SU-DHL-6 (cell line): ENCODE measurements around the gene ID2.

Experiments
- H2AFZ ChIP-seq: fragments of 200-600 bp; sonication (generic); 2 replicates; pipeline ENCODE4 v1.6.1; 2014; ENCODE audit warnings: low read depth, mild to moderate bottlenecking, moderate library complexity, mixed read lengths, antibody characterized with exemption, low read length; ENCODE audit not compliant: severe bottlenecking
- H3F3A ChIP-seq: fragments of 200-600 bp; shearing (Covaris generic); 2 replicates; pipeline ENCODE4 v1.6.0; 2016; ENCODE audit warnings: antibody characterized with exemption, mild to moderate bottlenecking; ENCODE audit not compliant: insufficient read depth
- H3K27ac ChIP-seq: fragments of 200-600 bp; sonication (generic); 2 replicates; pipeline ENCODE4 v1.5.1; 2016; ENCODE audit warnings: low read depth, mild to moderate bottlenecking, low read length, moderate library complexity, mixed read lengths
- H3K27me3 ChIP-seq: fragments of 200-600 bp; sonication (generic), shearing (Covaris generic); 2 replicates; pipeline ENCODE4 v1.6.0; 2014; ENCODE audit warnings: mild to moderate bottlenecking, low read length
- H3K36me3 ChIP-seq: fragments of 200-600 bp; sonication (generic); 2 replicates; pipeline ENCODE4 v1.6.1; 2014; ENCODE audit warnings: mild to moderate bottlenecking, low read length, mixed read lengths
- H3K4me2 ChIP-seq: fragments of 300-600, 200-600 bp; shearing (Covaris generic), sonication (generic); 2 replicates; pipeline ENCODE4 v1.6.0; 2014; ENCODE audit warnings: low read length, low read depth, mild to moderate bottlenecking; ENCODE audit not compliant: poor library complexity, severe bottlenecking
- H3K4me3 ChIP-seq: fragments of 200-600 bp; sonication (generic); 2 replicates; pipeline ENCODE4 v1.5.1; 2014; ENCODE audit warnings: antibody characterized with exemption, low read length, mild to moderate bottlenecking, mixed read lengths; ENCODE audit not compliant: insufficient read depth, poor library complexity, severe bottlenecking
- H3K79me2 ChIP-seq: fragments of 200-600 bp; sonication (generic); 2 replicates; pipeline ENCODE4 v1.6.1; 2014; ENCODE audit warnings: mild to moderate bottlenecking, low read length, moderate library complexity; ENCODE audit not compliant: insufficient read depth
- H3K9ac ChIP-seq: fragments of 200-600 bp; sonication (generic); 2 replicates; pipeline ENCODE4 v1.7.0; 2014; ENCODE audit warnings: mild to moderate bottlenecking, low read length
- H3K9me2 ChIP-seq: fragments of 200-600 bp; sonication (generic); replicated peaks from 2 replicates; pipeline ENCODE4 v1.6.1; 2014; ENCODE audit warnings: low read length; ENCODE audit not compliant: insufficient read depth
- H3K9me3 ChIP-seq: fragments of 200-600 bp; sonication (generic); 2 replicates; pipeline ENCODE4 v1.6.1; 2014; ENCODE audit warnings: low read length, mixed read lengths; ENCODE audit not compliant: insufficient read depth
- H4K20me1 ChIP-seq: fragments of 200-600 bp; sonication (generic); 2 replicates; pipeline ENCODE4 v1.6.1; 2014; ENCODE audit warnings: low read depth, mild to moderate bottlenecking, antibody characterized with exemption, low read length, moderate library complexity, mixed read lengths
- EZH2phosphoT487 ChIP-seq: fragments of 200-600 bp; sonication (generic), shearing (Covaris generic); conservative IDR thresholded peaks from 2 replicates; pipeline ENCODE4 v1.6.1; 2018; ENCODE audit warnings: mild to moderate bottlenecking, antibody characterized with exemption, low read length, moderate library complexity, mixed read lengths
- TF ChIP-seq, protein P1 (sequence below): fragments of 200-600 bp; sonication (generic); IDR thresholded peaks from one replicate; pipeline ENCODE4 v1.5.1; 2017; ENCODE audit warnings: antibody characterized with exemption, mild to moderate bottlenecking, low read length, moderate library complexity; ENCODE audit not compliant: insufficient read depth, poor library complexity, severe bottlenecking

The ID2 gene

GRCh38 chr2:8693157-8693821, 11.4 kb downstream of the ID2 start:
- H3F3A ChIP-seq: no peaks in the 10 kb centered on the region
- no peaks in the 10 kb centered on the region for H4K20me1 ChIP-seq
- no peak overlapping the region for H3K9ac ChIP-seq
- no peak overlapping the region for H3K27ac ChIP-seq
- no peaks in the 10 kb centered on the region for H3K9me3 ChIP-seq
- H3K36me3 ChIP-seq: no peaks in the 10 kb centered on the region
- H3K4me2 ChIP-seq: no peak overlapping the region
- H3K27me3 ChIP-seq: no peaks in the 10 kb centered on the region
- no peaks in the 10 kb centered on the region for H3K79me2 ChIP-seq
- no peaks in the 10 kb centered on the region for H3K9me2 ChIP-seq
- H3K4me3 ChIP-seq: no peak overlapping the region
- H2AFZ ChIP-seq: no peak overlapping the region
- no peak for TF ChIP-seq EZH2phosphoT487
- TF ChIP-seq, protein P1, sequence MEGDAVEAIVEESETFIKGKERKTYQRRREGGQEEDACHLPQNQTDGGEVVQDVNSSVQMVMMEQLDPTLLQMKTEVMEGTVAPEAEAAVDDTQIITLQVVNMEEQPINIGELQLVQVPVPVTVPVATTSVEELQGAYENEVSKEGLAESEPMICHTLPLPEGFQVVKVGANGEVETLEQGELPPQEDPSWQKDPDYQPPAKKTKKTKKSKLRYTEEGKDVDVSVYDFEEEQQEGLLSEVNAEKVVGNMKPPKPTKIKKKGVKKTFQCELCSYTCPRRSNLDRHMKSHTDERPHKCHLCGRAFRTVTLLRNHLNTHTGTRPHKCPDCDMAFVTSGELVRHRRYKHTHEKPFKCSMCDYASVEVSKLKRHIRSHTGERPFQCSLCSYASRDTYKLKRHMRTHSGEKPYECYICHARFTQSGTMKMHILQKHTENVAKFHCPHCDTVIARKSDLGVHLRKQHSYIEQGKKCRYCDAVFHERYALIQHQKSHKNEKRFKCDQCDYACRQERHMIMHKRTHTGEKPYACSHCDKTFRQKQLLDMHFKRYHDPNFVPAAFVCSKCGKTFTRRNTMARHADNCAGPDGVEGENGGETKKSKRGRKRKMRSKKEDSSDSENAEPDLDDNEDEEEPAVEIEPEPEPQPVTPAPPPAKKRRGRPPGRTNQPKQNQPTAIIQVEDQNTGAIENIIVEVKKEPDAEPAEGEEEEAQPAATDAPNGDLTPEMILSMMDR: peak; percentile 50

- Histone ChIP-seq H3K4me2 (no peak overlapping the region), H3K9me2 (no peaks in the 10 kb centered on the region), H3K27ac (no peak overlapping the region), H3K9me3 (no peaks in the 10 kb centered on the region), H4K20me1 (no peaks in the 10 kb centered on the region), H3K4me3 (no peak overlapping the region), H3K9ac (no peak overlapping the region), H2AFZ (no peak overlapping the region), H3K27me3 (no peaks in the 10 kb centered on the region), H3K36me3 (no peaks in the 10 kb centered on the region), H3K79me2 (no peaks in the 10 kb centered on the region), H3F3A (no peaks in the 10 kb centered on the region)
- TF ChIP-seq EZH2phosphoT487: no peak
- TF ChIP-seq, protein P1: no peak
Measured at GRCh38 chr2:8694737-8695136, 12.9 kb downstream of the ID2 start.

GRCh38 chr2:8697190-8697589, 15.3 kb downstream of the ID2 start:
- TF ChIP-seq EZH2phosphoT487: no peak
- Histone ChIP-seq H3K4me2 (no peak overlapping the region), H2AFZ (no peak overlapping the region), H3K79me2 (no peaks in the 10 kb centered on the region), H3K9me2 (no peaks in the 10 kb centered on the region), H3K27ac (no peak overlapping the region), H4K20me1 (no peaks in the 10 kb centered on the region), H3K9me3 (no peaks in the 10 kb centered on the region), H3K9ac (no peak overlapping the region), H3K27me3 (no peaks in the 10 kb centered on the region), H3F3A (no peaks in the 10 kb centered on the region), H3K36me3 (no peaks in the 10 kb centered on the region), H3K4me3 (no peak overlapping the region)

DNA sequence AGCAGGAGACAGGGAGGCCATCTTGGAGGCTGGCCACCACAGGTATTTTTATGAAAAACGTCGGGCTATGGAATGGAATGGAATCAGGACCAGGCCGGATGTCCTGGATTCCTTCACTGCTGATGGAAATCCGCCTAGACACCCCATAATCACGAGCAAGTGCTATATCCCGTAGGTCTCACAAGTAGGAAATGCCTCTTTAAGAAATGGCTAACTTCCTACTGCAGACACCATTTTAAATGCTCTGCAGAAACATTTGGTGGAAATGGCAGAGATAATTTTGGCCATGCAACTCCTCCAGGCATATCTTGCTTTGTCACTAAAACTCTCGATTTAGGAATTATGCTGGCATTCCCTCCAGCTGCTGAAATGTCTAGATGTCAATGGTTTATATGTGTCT, 18.0 kb downstream of the ID2 start:
- Histone ChIP-seq H3F3A (no peaks in the 10 kb centered on the region), H2AFZ (no peak overlapping the region), H3K4me2 (no peak overlapping the region), H3K9ac (no peak overlapping the region), H3K27ac (no peak overlapping the region), H3K4me3 (no peak overlapping the region), H3K9me3 (no peaks in the 10 kb centered on the region), H4K20me1 (no peaks in the 10 kb centered on the region), H3K79me2 (no peaks in the 10 kb centered on the region), H3K9me2 (no peaks in the 10 kb centered on the region), H3K27me3 (no peaks in the 10 kb centered on the region), H3K36me3 (no peaks in the 10 kb centered on the region)
- TF ChIP-seq, protein P1: no peak
- no peak for TF ChIP-seq EZH2phosphoT487
